ENCODE measurements around the gene IL4R. TPM values are rescaled to one million over a fixed set of nuclear protein-coding genes. Genes with fewer than 3 reads are reported as not detected.

IL4R gene
- total RNA-seq, 1 experiment from 2014 or later: 28.6 TPM

DNA sequence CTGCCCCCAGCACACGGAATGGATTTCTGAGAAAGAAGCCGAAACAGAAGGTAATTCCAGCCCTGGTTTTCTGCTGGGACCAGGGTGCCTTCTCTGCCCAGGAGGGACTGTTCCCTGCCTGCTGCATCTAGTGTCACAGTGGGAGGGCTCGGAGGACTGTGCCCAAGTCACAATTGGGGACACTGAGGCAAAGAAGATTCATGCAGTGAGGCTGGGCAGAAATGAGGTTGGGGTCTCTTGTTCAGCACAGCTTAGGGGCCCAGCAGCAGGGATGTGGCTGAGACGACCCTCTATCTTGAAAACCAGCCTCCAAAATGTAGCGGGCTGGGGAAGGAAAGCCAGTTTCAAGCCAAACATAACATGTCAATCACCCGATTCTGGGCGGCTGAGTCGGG is 88.8 kb downstream of the IL4R start:
- no CpG with 5 or more reads among the region's 8 CpGs for WGBS (ENCODE audit: extremely low coverage, insufficient read length, low lambda C conversion rate)
- Histone ChIP-seq H3K27ac (ENCODE audit: insufficient read length, low read depth, low read length) (no peak overlapping the region), H3K4ac (ENCODE audit: low read depth, low read length) (no peak overlapping the region), H2BK20ac (ENCODE audit: low read depth, low read length, poor library complexity, severe bottlenecking) (no peak overlapping the region), H2BK12ac (ENCODE audit: insufficient read length, low read depth, low read length) (no peak overlapping the region), H4K20me1 (ENCODE audit: control insufficient read depth, insufficient read depth, insufficient read length) (no peaks in the 10 kb centered on the region), H3K27me3 (ENCODE audit: insufficient read depth, low read length) (no peaks in the 10 kb centered on the region), H3K9ac (ENCODE audit: extremely low read depth, insufficient read length, low read length) (no peak overlapping the region), H4K5ac (ENCODE audit: insufficient read length, low read depth, low read length) (no peak overlapping the region), H2AK5ac (ENCODE audit: insufficient read length, low read length) (no peak overlapping the region), H3K9me3 (ENCODE audit: control insufficient read depth, low read depth, low read length) (no peaks in the 10 kb centered on the region), H3K23ac (ENCODE audit: insufficient read length, low read depth, low read length) (no peak overlapping the region), H3K23me2 (ENCODE audit: insufficient read length, low read depth, low read length, poor library complexity, severe bottlenecking) (no peaks in the 10 kb centered on the region), H3K79me1 (ENCODE audit: insufficient read depth, low read depth, low read length, poor library complexity, severe bottlenecking) (no peaks in the 10 kb centered on the region), H3T11ph (ENCODE audit: low read length) (no peak overlapping the region), H3K56ac (ENCODE audit: insufficient read length, low read depth, low read length) (no peak overlapping the region), H3K18ac (ENCODE audit: insufficient read length, low read depth, low read length) (no peak overlapping the region), H2BK5ac (ENCODE audit: insufficient read length, low read length) (no peak overlapping the region), H3K4me1 (ENCODE audit: insufficient read depth, low read length) (no peaks in the 10 kb centered on the region), H2AFZ (ENCODE audit: low read length) (no peak overlapping the region), H2BK120ac (ENCODE audit: low read depth, low read length, poor library complexity, severe bottlenecking) (no peak overlapping the region), H4K8ac (replicated peaks; ENCODE audit: insufficient read length, low read depth, low read length) (no peak overlapping the region), H2BK15ac (ENCODE audit: low read depth, low read length) (no peak overlapping the region), H3K4me2 (ENCODE audit: insufficient read depth, insufficient read length, low read length) (no peak overlapping the region), H3K79me2 (ENCODE audit: insufficient read depth, low read length) (no peaks in the 10 kb centered on the region), H3K14ac (ENCODE audit: insufficient read depth, low read length) (no peak overlapping the region), H4K91ac (ENCODE audit: insufficient read length, low read depth, low read length) (no peak overlapping the region)
- no peak for DNase-seq
- Mint-ChIP-seq H3K27ac (no peak overlapping the region), H3K9me3 (no peaks in the 10 kb centered on the region; a peak in 1 of 5 replicates), H3K36me3 (ENCODE audit: insufficient read depth in 1 of 3, low read depth in 3 of 3) (no peaks in the 10 kb centered on the region; a peak in 1 of 7 replicates), H3K4me1 (peaks cover 14 to 19% of the 10 kb centered on the region in 2 experiments), H3K27me3 (ENCODE audit: low read depth) (peaks cover 1% of the 10 kb centered on the region; the same call in 1 of the 2 replicates), H3K4me3 (no peak overlapping the region)
- TF ChIP-seq, protein P1, sequence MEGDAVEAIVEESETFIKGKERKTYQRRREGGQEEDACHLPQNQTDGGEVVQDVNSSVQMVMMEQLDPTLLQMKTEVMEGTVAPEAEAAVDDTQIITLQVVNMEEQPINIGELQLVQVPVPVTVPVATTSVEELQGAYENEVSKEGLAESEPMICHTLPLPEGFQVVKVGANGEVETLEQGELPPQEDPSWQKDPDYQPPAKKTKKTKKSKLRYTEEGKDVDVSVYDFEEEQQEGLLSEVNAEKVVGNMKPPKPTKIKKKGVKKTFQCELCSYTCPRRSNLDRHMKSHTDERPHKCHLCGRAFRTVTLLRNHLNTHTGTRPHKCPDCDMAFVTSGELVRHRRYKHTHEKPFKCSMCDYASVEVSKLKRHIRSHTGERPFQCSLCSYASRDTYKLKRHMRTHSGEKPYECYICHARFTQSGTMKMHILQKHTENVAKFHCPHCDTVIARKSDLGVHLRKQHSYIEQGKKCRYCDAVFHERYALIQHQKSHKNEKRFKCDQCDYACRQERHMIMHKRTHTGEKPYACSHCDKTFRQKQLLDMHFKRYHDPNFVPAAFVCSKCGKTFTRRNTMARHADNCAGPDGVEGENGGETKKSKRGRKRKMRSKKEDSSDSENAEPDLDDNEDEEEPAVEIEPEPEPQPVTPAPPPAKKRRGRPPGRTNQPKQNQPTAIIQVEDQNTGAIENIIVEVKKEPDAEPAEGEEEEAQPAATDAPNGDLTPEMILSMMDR (conservative IDR thresholded peaks at IDR 0.05): no peak
